PC-3 (cell line): ENCODE measurements around the gene AHCTF1. TPM values are rescaled to one million over a fixed set of nuclear protein-coding genes. Genes with fewer than 3 reads are reported as not detected.
"Not testable (repeated sequence)": the region's sequence is repeated elsewhere in the genome, so short reads cannot be mapped to it uniquely, and the experiment has no call there.

Experiments
- ATAC-seq: fragments of 200-7000 bp; cut with Tn5 transposase; 2 replicates; pipeline ENCODE4 v1.9.1; 2020; ENCODE audit warnings: mild to moderate bottlenecking, moderate library complexity
- BruUV-seq: library from RNA; stranded (reverse); fragments of 400-500 nt; replicated peaks from 2 replicates; lab custom pipeline; 2021; lab: Mats Ljungman, UMichigan
- CTCF ChIA-PET: fragments of 300-600 bp; sonication (Branson Sonifier 250); formaldehyde crosslinking; loops from one replicate; lab custom pipeline; 2022; ENCODE audit warnings: antibody characterized with exemption; lab: Charles Lee
- POLR2A ChIA-PET: fragments of 300-600 bp; sonication (Branson Sonifier 250); formaldehyde crosslinking; loops from one replicate; lab custom pipeline; 2022; ENCODE audit warnings: antibody characterized with exemption; ENCODE audit not compliant: unreplicated experiment; lab: Charles Lee
- DNase-seq: peaks from one replicate; pipeline ENCODE4 v3.0.0-alpha.2; 2015
- H2AFZ ChIP-seq: fragments of 300-600 bp; sonication (generic); 2 replicates; pipeline ENCODE4 v1.6.0; 2016; ENCODE audit warnings: antibody characterized with exemption, low read length
- H3F3A ChIP-seq: fragments of 300-600 bp; sonication (generic); one replicate; pipeline ENCODE4 v1.6.0; 2017; ENCODE audit warnings: antibody characterized with exemption, low read length, control low read depth, mild to moderate bottlenecking; ENCODE audit not compliant: unreplicated experiment
- H3K27ac ChIP-seq: fragments of 300-600 bp; sonication (generic); 2 replicates; pipeline ENCODE4 v1.5.1; 2016; ENCODE audit warnings: mild to moderate bottlenecking, low read length
- H3K27me3 ChIP-seq: fragments of 300-600 bp; sonication (generic); 2 replicates; pipeline ENCODE4 v1.6.1; 2016; ENCODE audit warnings: low read length, mixed read lengths
- H3K36me3 ChIP-seq: fragments of 300-600 bp; sonication (generic); 2 replicates; pipeline ENCODE4 v1.6.1; 2016; ENCODE audit warnings: low read depth, mixed run types, low read length, mixed read lengths
- H3K4me1 ChIP-seq: fragments of 300-600 bp; sonication (generic); 2 replicates; pipeline ENCODE4 v1.5.1; 2016; ENCODE audit warnings: low read length; ENCODE audit not compliant: insufficient read depth
- H3K4me2 ChIP-seq: fragments of 300-600 bp; sonication (generic); 2 replicates; pipeline ENCODE4 v1.6.0; 2016; ENCODE audit warnings: low read length
- H3K4me3 ChIP-seq: fragments of 300-600 bp; sonication (generic); 2 replicates; pipeline ENCODE4 v1.5.1; 2016; ENCODE audit warnings: mild to moderate bottlenecking, low read length, mixed read lengths
- H3K79me2 ChIP-seq: fragments of 300-600 bp; sonication (generic); 2 replicates; pipeline ENCODE4 v1.6.1; 2017; ENCODE audit warnings: low read length, mixed read lengths
- H3K9ac ChIP-seq: fragments of 300-600 bp; sonication (generic); 2 replicates; pipeline ENCODE4 v1.6.0; 2016; ENCODE audit warnings: mild to moderate bottlenecking, low read length
- H3K9me2 ChIP-seq: fragments of 300-600 bp; sonication (generic); replicated peaks from 2 replicates; pipeline ENCODE4 v1.6.1; 2016; ENCODE audit warnings: mixed run types, low read length, mixed read lengths
- H3K9me3 ChIP-seq: fragments of 300-600 bp; sonication (generic); 2 replicates; pipeline ENCODE4 v1.6.1; 2016; ENCODE audit warnings: low read length, mixed read lengths
- H4K20me1 ChIP-seq: fragments of 300-600 bp; sonication (generic); 2 replicates; pipeline ENCODE4 v1.6.1; 2016; ENCODE audit warnings: low read length, mixed read lengths
- EZH2 ChIP-seq: fragments of 300-600 bp; sonication (generic); IDR thresholded peaks from one replicate; pipeline ENCODE4 v1.6.1; 2017; ENCODE audit warnings: antibody characterized with exemption, mild to moderate bottlenecking, low read length; ENCODE audit not compliant: unreplicated experiment
- EZH2phosphoT487 ChIP-seq: fragments of 300-600 bp; sonication (generic); IDR thresholded peaks from 2 replicates; pipeline ENCODE4 v1.6.1; 2018; ENCODE audit warnings: mild to moderate bottlenecking, antibody characterized with exemption, low read length, borderline replicate concordance
- intact Hi-C: fragments of 100-400 bp; cut with micrococcal nuclease; formaldehyde crosslinking; loops from 2 replicates; pipeline ENCODE4 v1.9.0; 2023
- total RNA-seq: library from RNA; depleted of rRNA; stranded (reverse); fragments of >200 nt; gene quantifications from 2 replicates; pipeline ENCODE4 v1.2.3, GENCODE V29; 2014
- TF ChIP-seq, protein P1 (sequence below): fragments of 300-600 bp; sonication (generic); conservative IDR thresholded peaks from 2 replicates; pipeline ENCODE4 v1.5.1; 2017; ENCODE audit warnings: antibody characterized with exemption, low read depth, mild to moderate bottlenecking, low read length

Gene AHCTF1
- total RNA-seq, 1 experiment from 2014 or later, result 38.0 TPM

DNA sequence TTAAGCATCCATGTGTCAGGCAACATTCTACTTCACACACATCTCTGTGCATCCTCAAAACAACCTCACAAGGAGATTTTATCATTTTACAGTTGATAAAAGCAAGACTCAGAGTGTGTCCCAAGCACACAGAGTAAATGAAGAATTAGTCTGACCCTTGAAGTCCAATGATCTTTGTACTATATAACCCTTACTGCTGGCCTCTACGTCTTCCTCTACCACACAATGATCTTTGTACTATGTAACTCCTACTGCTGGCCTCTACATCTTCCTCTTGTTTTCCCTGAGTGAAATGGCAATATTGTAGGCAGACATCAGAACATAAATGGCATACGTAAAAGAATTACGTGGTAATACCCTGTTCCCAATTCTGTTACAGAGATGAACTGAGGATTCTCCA, 55.3 kb downstream of the AHCTF1 start:
- TF ChIP-seq, protein P1, sequence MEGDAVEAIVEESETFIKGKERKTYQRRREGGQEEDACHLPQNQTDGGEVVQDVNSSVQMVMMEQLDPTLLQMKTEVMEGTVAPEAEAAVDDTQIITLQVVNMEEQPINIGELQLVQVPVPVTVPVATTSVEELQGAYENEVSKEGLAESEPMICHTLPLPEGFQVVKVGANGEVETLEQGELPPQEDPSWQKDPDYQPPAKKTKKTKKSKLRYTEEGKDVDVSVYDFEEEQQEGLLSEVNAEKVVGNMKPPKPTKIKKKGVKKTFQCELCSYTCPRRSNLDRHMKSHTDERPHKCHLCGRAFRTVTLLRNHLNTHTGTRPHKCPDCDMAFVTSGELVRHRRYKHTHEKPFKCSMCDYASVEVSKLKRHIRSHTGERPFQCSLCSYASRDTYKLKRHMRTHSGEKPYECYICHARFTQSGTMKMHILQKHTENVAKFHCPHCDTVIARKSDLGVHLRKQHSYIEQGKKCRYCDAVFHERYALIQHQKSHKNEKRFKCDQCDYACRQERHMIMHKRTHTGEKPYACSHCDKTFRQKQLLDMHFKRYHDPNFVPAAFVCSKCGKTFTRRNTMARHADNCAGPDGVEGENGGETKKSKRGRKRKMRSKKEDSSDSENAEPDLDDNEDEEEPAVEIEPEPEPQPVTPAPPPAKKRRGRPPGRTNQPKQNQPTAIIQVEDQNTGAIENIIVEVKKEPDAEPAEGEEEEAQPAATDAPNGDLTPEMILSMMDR, result no peak
- TF ChIP-seq EZH2 (no peak), EZH2phosphoT487 (no peak)
- ATAC-seq (no peak), DNase-seq (no peak)
- Histone ChIP-seq H3K9me2 (no peaks in the 10 kb centered on the region), H3K27me3 (no peaks in the 10 kb centered on the region), H3K9ac (no peak overlapping the region), H3K4me3 (no peak overlapping the region), H3K27ac (no peak overlapping the region), H3K4me2 (no peak overlapping the region), H3K79me2 (peaks cover 29% of the 10 kb centered on the region), H3K9me3 (no peaks in the 10 kb centered on the region), H2AFZ (no peak overlapping the region), H3K36me3 (peaks cover 69% of the 10 kb centered on the region), H4K20me1 (peaks cover 7% of the 10 kb centered on the region; the same call in 1 of the 2 replicates), H3F3A (no peaks in the 10 kb centered on the region), H3K4me1 (peaks cover 17% of the 10 kb centered on the region)
- ChIA-PET POLR2A (no interaction called here), CTCF (no interaction called here)
- no TSS peak for BruUV-seq
- intact Hi-C loops, result no loop called here

DNA sequence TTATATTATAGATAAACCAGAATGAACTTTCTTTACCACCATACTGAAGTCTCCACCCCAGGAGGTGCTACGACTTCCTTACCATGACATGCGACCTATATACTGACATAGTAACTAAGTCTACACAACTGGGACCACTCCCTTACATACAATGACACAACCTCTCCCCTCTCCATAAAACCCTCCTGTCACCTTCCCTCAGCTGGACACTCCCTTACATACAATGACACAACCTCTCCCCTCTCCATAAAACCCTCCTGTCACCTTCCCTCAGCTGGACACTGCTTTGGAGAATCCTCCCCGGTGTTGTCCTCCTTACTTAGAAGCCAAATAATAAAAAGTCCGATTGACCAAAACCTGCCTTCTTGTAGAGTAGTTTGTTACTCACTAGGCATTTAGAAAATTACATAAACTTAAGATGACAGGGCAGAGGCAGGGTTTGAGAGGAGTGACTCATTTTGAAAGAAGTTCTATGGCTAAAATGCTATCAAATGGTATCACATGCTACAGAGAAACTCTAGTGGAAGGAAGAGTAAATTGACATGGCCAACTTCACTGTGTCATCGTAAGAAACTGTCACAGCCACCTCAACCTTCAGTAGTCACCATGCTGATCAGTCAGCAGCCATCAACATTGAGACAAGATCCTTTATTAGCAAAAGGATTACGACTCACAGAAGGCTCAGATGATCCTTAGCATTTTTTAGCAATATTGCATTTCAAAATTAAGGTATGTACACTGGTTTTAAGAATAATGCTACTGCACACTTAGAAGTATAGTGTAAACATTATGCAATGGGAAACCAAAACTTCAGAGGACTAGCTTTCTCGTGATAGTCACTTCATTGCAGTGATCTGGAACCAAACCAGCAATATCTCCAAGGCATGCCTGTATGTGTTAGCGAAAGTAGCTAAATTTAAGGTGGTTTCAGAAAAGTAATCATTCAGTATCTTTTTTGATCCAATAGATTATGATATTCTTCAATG, 56.4 kb downstream of the AHCTF1 start:
- Histone ChIP-seq H3K4me2 (peak overlapping the region; percentile 40; the same call in 1 of the 2 replicates), H3K9ac (no peak overlapping the region), H3K9me3 (no peaks in the 10 kb centered on the region), H3K4me3 (no peak overlapping the region), H3K27me3 (no peaks in the 10 kb centered on the region), H4K20me1 (peaks cover 7% of the 10 kb centered on the region; the same call in 1 of the 2 replicates), H3K27ac (peak overlapping the region; percentile 47), H3K4me1 (peaks cover 17% of the 10 kb centered on the region), H3K9me2 (no peaks in the 10 kb centered on the region), H3K79me2 (peaks cover 32% of the 10 kb centered on the region), H3K36me3 (peaks cover 76% of the 10 kb centered on the region), H2AFZ (no peak overlapping the region), H3F3A (no peaks in the 10 kb centered on the region)
- TF ChIP-seq, protein P1, result no peak
- TF ChIP-seq EZH2phosphoT487 (no peak), EZH2 (no peak)
- BruUV-seq, result no TSS peak
- POLR2A ChIA-PET, result no interaction called here
- ATAC-seq (peak; percentile 82), DNase-seq (peak; percentile 83)
- CTCF ChIA-PET, result no interaction called here
- intact Hi-C loops, result no loop called here

DNA sequence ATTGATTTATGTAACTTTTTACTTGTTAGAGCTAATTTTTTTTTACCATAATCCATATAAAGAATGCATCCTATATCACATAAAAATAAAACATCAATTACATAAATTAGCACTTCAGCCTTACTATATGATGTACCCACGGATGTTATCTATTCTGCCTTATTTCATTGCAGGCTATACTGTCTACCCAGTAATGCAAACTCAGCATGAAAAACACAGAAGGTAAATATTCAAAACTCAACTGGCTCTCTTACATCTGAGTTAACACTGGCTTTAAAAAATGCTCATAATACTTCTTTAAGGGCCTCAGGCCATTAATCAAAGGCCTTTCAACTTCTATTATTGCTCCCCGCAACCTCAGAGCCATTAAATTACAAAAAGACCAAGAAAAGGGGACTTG, 65.8 kb downstream of the AHCTF1 start:
- H3K79me2 ChIP-seq, result peaks cover 2% of the 10 kb centered on the region; the same call in 1 of the 2 replicates

DNA sequence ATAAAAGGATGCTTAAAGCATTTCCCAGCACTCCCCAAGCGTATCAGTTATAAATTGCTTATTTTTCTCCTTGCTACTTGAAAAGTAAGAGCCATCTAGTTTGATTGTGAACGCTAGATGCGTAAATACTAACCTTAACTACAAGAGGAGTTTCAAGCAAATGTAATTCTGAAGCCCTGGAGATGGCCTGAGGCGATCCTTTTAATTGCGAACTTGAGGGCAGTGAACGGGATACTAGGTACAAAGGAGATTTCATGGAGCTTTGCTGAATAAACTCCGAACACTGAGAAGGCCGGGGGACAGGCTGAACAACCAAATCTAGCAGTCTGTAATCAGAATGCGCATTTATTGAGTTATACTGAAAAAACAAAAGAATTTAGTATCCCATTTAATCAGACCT, 68.0 kb downstream of the AHCTF1 start:
- H2AFZ ChIP-seq, H3K9ac ChIP-seq, H3K4me3 ChIP-seq, H3K9me3 ChIP-seq, H3F3A ChIP-seq, ATAC-seq, CTCF ChIA-PET, H3K4me1 ChIP-seq, intact Hi-C loops, BruUV-seq, H3K4me2 ChIP-seq, H3K27me3 ChIP-seq, POLR2A ChIA-PET, H3K9me2 ChIP-seq, H4K20me1 ChIP-seq, H3K27ac ChIP-seq, DNase-seq, H3K79me2 ChIP-seq: not testable (repeated sequence)
- H3K36me3 ChIP-seq, result peaks cover 46% of the 10 kb centered on the region

More for the DNA sequence above, 65.8 kb downstream of the AHCTF1 start:
- Histone ChIP-seq H3K9ac (no peak overlapping the region), H3F3A (no peaks in the 10 kb centered on the region), H3K36me3 (peaks cover 45% of the 10 kb centered on the region), H3K9me3 (no peaks in the 10 kb centered on the region), H3K4me3 (no peak overlapping the region), H3K27me3 (no peaks in the 10 kb centered on the region), H3K9me2 (no peaks in the 10 kb centered on the region), H2AFZ (no peak overlapping the region), H3K4me1 (no peaks in the 10 kb centered on the region), H4K20me1 (no peaks in the 10 kb centered on the region), H3K4me2 (no peak overlapping the region), H3K27ac (no peak overlapping the region)
- ATAC-seq, result no peak
- BruUV-seq, result no TSS peak
- POLR2A ChIA-PET, result no interaction called here
- DNase-seq, result no peak
- CTCF ChIA-PET, result no interaction called here
- intact Hi-C loops, result no loop called here
- TF ChIP-seq, protein P1, result no peak
- no peak for TF ChIP-seq EZH2
- no peak for TF ChIP-seq EZH2phosphoT487
